H1 (cell line): Measurements from ENCODE around the gene FSCN2. TPM values are rescaled to one million over a fixed set of nuclear protein-coding genes. Genes with fewer than 3 reads are reported as not detected.

Experiments
- BACH1 ChIP-seq: IDR thresholded peaks from 2 replicates; pipeline ENCODE4 v1.6.1; 2012; ENCODE audit warnings: low read length, improper control_type of control experiment
- EP300 ChIP-seq, 2 experiments: IDR thresholded peaks; 1 replicate in 1 of 2; 2 replicates in 1 of 2; pipeline ENCODE4 v1.6.1; 2011 to 2012; ENCODE audit warnings: low read depth in 2 of 2, low read length in 2 of 2, mild to moderate bottlenecking in 2 of 2, borderline replicate concordance in 1 of 2, inconsistent platforms in 1 of 2, moderate library complexity in 1 of 2
- HDAC2 ChIP-seq, 2 experiments: fragments of 300-600 bp in 1 of 2; sonication (generic) in 1 of 2; IDR thresholded peaks; 2 replicates each; pipeline ENCODE4 v1.6.1; 2011 to 2012; ENCODE audit warnings: low read depth in 2 of 2, low read length in 2 of 2, mild to moderate bottlenecking in 2 of 2, moderate library complexity in 2 of 2, borderline replicate concordance in 1 of 2, inconsistent platforms in 1 of 2
- HDAC6 ChIP-seq: IDR thresholded peaks from one replicate; pipeline ENCODE4 v1.7.1; 2012; ENCODE audit warnings: low read depth, mild to moderate bottlenecking, inconsistent platforms, low read length, moderate library complexity
- JUN ChIP-seq: IDR thresholded peaks from 2 replicates; pipeline ENCODE4 v1.6.1; 2011; ENCODE audit warnings: low read depth, mild to moderate bottlenecking, improper control_type of control experiment, low read length
- JUND ChIP-seq: IDR thresholded peaks from 2 replicates; pipeline ENCODE4 v1.6.1; 2011; ENCODE audit warnings: mild to moderate bottlenecking, improper control_type of control experiment, low read length
- KDM1A ChIP-seq: fragments of 200-600, 300-600 bp; sonication (generic); IDR thresholded peaks from 2 replicates; pipeline ENCODE4 v1.7.1; 2016; ENCODE audit warnings: mild to moderate bottlenecking, low read length, borderline replicate concordance
- NANOG ChIP-seq: IDR thresholded peaks from 2 replicates; pipeline ENCODE4 v1.6.1; 2011; ENCODE audit warnings: low read length, low read depth, mild to moderate bottlenecking, inconsistent platforms; ENCODE audit not compliant: insufficient read depth, poor library complexity, severe bottlenecking
- NRF1 ChIP-seq: IDR thresholded peaks from 2 replicates; pipeline ENCODE4 v1.6.1; 2011; ENCODE audit warnings: mild to moderate bottlenecking, low read depth, low read length, improper control_type of control experiment
- PHF8 ChIP-seq: fragments of 200-600 bp; sonication (generic); conservative IDR thresholded peaks from 2 replicates; pipeline ENCODE4 v1.7.1; 2012; ENCODE audit warnings: low read depth, mild to moderate bottlenecking, inconsistent platforms, low read length, moderate library complexity
- POLR2AphosphoS5 ChIP-seq: IDR thresholded peaks from 2 replicates; pipeline ENCODE4 v1.6.1; 2011; ENCODE audit warnings: low read depth, low read length
- RBBP5 ChIP-seq: IDR thresholded peaks from 2 replicates; pipeline ENCODE4 v1.7.1; 2012; ENCODE audit warnings: low read depth, mild to moderate bottlenecking, inconsistent platforms, low read length, moderate library complexity, borderline replicate concordance
- RFX5 ChIP-seq: IDR thresholded peaks from 2 replicates; pipeline ENCODE4 v1.6.1; 2011; ENCODE audit warnings: low read depth, low read length, improper control_type of control experiment, borderline replicate concordance
- RNF2 ChIP-seq: fragments of 200-900, 300-1000 bp; sonication (generic); IDR thresholded peaks from 2 replicates; pipeline ENCODE4 v1.7.1; 2016; ENCODE audit warnings: borderline replicate concordance, low read depth, mild to moderate bottlenecking, antibody characterized with exemption, low read length; ENCODE audit not compliant: poor library complexity, severe bottlenecking; ENCODE audit errors: missing control alignments
- RXRA ChIP-seq: IDR thresholded peaks from 2 replicates; pipeline ENCODE4 v1.6.1; 2011; ENCODE audit warnings: low read depth, mild to moderate bottlenecking, low read length, moderate library complexity; ENCODE audit not compliant: insufficient read depth
- SIX5 ChIP-seq: IDR thresholded peaks from 2 replicates; pipeline ENCODE4 v1.6.1; 2011; ENCODE audit warnings: mild to moderate bottlenecking, low read depth, low read length
- SUZ12 ChIP-seq: fragments of 200-600 bp; sonication (generic); IDR thresholded peaks from 2 replicates; pipeline ENCODE4 v1.6.1; 2012; ENCODE audit warnings: mild to moderate bottlenecking, inconsistent platforms, low read length, moderate library complexity, mixed read lengths
- TAF1 ChIP-seq: IDR thresholded peaks from 2 replicates; pipeline ENCODE4 v1.6.1; 2011; ENCODE audit warnings: mild to moderate bottlenecking, low read depth, low read length
- TAF7 ChIP-seq: optimal IDR thresholded peaks from 2 replicates; pipeline ENCODE3; 2011; ENCODE audit warnings: low read depth, mild to moderate bottlenecking, inconsistent platforms, low read length, moderate library complexity, borderline replicate concordance
- TEAD4 ChIP-seq: IDR thresholded peaks from 2 replicates; pipeline ENCODE4 v1.6.1; 2012; ENCODE audit warnings: low read depth, low read length, inconsistent platforms, mixed read lengths
- YY1 ChIP-seq: IDR thresholded peaks from 2 replicates; pipeline ENCODE4 v1.6.1; 2011; ENCODE audit warnings: low read depth, mild to moderate bottlenecking, low read length
- polyA plus RNA-seq, 7 experiments: library from polyadenylated mRNA; depleted of rRNA in 3 of 7; stranded (reverse) in 5 of 7; unstranded in 2 of 7; fragments of >200 nt in 5 of 7; fragments of 200-250 nt in 2 of 7; gene quantifications; 1 replicate in 5 of 7; 2 replicates in 1 of 7; 4 replicates in 1 of 7; pipeline versions ENCODE4 v1.2.1 to v1.2.3, GENCODE V29; 2011 to 2013; ENCODE audit warnings: missing spikeins in 2 of 7, mixed read lengths in 2 of 7
- total RNA-seq: library from RNA; stranded (reverse); fragmentation: NEBNext Ultra II Directional; extraction: Animal tissue kit (Norgen Biotek cat#: 25700); gene quantifications from 2 replicates; pipeline ENCODE4 v1.2.1, GENCODE V29; 2021
- TF ChIP-seq, protein P1 (sequence below): IDR thresholded peaks from 2 replicates; pipeline ENCODE4 v1.6.1; 2012; ENCODE audit warnings: inconsistent platforms
- TF ChIP-seq, protein P2 (sequence below): IDR thresholded peaks from 2 replicates; pipeline ENCODE4 v1.6.1; 2012; ENCODE audit warnings: inconsistent platforms

FSCN2 gene
- total and polyA plus RNA-seq, 2 of the 8 experiments (the other 6 are each of a cell fraction or from before 2014, with no cell fraction given): 0.18 to 0.30 TPM

DNA sequence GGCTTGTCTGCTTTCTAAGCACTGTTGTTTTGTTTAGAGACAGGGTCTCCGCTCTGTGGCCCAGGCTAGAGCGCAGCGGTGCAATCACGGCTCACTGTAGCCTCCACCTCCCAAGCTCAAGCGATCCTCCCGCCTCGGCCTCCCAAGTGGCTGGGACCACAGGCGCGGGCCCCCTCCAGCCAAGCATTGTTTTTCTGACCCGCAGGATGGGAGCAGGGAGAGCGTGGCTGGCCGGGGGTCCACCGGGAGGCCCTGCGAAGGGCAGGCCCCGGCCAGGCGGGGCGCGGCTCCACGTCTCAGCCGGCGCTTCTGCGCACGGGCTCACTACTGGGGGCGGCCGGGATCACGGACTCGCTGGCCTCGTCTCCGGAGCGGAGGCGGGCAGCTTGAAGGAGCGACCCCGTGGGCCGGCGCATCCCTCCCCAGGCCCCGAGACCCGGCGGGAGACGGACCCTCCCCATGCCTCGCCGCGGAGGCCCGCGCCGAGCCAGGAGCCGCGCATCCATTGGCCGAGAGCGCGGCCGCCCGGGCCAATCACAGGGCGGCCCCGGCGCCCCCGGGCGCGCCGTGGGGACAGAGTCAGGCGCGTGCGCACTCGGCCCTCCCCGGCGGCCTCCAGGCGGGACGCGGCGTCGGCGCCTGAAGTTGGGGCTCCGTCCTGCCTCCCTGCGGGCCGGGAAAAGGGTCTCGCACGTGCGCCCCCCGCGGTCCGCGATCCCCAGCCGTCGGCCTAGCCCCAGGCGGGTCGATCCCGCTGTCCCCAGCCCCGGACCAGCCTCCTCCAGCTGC is 40.5 kb upstream of the FSCN2 start (continued):
- TF ChIP-seq JUN (no peak), RFX5 (no peak), RXRA (no peak), NRF1 (peak; percentile 47), TAF1 (peak; percentile 45; the same call in 1 of the 2 replicates), EP300 (IDR thresholded peaks at IDR 0.05; ENCODE audit: borderline replicate concordance in 1 of 2, low read depth in 2 of 2, low read length in 2 of 2) (no peak), RNF2 (no peak), PHF8 (peak; percentile 54; the same call in 1 of the 2 replicates), KDM1A (no peak), NANOG (no peak), JUND (no peak), HDAC6 (no peak), TAF7 (no peak), YY1 (no peak), POLR2AphosphoS5 (0 out of 2 replicates have a peak, but pooled peaks have one; percentile 37), RBBP5 (no peak), HDAC2 (IDR thresholded peaks at IDR 0.05; ENCODE audit: borderline replicate concordance in 1 of 2, low read depth in 2 of 2, low read length in 2 of 2) (no peak), SIX5 (no peak), TEAD4 (no peak), BACH1 (no peak), SUZ12 (no peak)
- TF ChIP-seq, protein P1, sequence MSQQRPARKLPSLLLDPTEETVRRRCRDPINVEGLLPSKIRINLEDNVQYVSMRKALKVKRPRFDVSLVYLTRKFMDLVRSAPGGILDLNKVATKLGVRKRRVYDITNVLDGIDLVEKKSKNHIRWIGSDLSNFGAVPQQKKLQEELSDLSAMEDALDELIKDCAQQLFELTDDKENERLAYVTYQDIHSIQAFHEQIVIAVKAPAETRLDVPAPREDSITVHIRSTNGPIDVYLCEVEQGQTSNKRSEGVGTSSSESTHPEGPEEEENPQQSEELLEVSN: peak; percentile 85
- TF ChIP-seq, protein P2, sequence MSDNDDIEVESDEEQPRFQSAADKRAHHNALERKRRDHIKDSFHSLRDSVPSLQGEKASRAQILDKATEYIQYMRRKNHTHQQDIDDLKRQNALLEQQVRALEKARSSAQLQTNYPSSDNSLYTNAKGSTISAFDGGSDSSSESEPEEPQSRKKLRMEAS: peak; percentile 51
